ENCODE measurements around the gene STAM. TPM values are rescaled to one million over a fixed set of nuclear protein-coding genes. Genes with fewer than 3 reads are reported as not detected.
A peak's percentile ranks its signal among the peaks of the same experiment; 100 is the strongest.

The STAM gene
- 16.0 TPM for total RNA-seq

DNA sequence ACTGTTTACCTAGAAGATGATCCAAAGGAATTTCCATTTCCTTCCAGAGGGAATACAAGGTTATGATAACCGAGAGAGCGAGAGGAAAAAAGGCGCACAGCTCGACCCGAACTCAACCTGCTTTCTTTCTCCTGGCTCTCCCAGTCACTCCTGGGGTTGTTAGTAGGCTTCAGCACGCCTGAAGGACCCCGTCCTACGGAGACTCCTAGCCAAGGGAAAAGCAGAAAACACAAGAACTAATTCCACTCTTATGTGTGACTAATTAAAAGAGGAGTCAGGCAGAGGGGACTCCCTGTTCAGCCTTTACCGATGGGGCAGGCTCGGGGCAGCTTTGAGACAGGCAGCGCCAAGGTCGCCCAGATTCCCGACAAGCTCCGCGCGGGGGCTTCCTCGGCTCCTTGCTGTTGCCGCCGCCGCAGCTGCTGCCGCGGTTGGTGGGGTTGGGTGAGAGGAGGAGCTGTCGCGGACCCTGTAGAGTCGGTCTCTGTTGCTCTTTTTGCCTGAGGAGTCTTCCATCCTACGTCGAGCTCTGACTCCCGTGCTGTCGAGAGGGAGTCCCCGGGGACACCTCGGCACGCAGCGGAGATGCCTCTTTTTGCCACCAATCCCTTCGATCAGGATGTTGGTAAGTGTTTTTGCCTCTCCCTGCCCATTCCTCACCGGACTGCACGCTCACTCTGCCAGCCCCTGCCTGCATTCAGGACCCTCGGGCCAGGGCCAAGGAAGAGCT is at the start of gene STAM:
Gene STAM, plus strand, starts transcription at position 397 of the 730 bp plus-strand sequence. Its CDS starts 189 bp downstream, at position 586.
- Histone ChIP-seq H3K27me3 (no peaks in the 10 kb centered on the region), H3K4me3 (peak within 1 kb of the TSS; percentile 78 to 95), H3K4me1 (peaks cover 55% of the 10 kb centered on the region), H3K27ac (peak within 1 kb of the TSS; percentile 95), H3K9me3 (no peaks in the 10 kb centered on the region), H3K36me3 (no peaks in the 10 kb centered on the region)
- DNase-seq (ENCODE audit: extremely low spot score in 2 of 2), result peak in 1 of 2 donors; percentile 90
- peak; percentile 92 to 94 for TF ChIP-seq POLR2AphosphoS5 (IDR thresholded peaks at IDR 0.05; ENCODE audit: insufficient read depth in 1 of 2, low read depth in 1 of 2)
- TF ChIP-seq, protein P1, sequence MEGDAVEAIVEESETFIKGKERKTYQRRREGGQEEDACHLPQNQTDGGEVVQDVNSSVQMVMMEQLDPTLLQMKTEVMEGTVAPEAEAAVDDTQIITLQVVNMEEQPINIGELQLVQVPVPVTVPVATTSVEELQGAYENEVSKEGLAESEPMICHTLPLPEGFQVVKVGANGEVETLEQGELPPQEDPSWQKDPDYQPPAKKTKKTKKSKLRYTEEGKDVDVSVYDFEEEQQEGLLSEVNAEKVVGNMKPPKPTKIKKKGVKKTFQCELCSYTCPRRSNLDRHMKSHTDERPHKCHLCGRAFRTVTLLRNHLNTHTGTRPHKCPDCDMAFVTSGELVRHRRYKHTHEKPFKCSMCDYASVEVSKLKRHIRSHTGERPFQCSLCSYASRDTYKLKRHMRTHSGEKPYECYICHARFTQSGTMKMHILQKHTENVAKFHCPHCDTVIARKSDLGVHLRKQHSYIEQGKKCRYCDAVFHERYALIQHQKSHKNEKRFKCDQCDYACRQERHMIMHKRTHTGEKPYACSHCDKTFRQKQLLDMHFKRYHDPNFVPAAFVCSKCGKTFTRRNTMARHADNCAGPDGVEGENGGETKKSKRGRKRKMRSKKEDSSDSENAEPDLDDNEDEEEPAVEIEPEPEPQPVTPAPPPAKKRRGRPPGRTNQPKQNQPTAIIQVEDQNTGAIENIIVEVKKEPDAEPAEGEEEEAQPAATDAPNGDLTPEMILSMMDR (IDR thresholded peaks at IDR 0.05), result no peak
- peak in 1 of 2 donors; percentile 6 for TF ChIP-seq POLR2A (IDR thresholded peaks at IDR 0.05)
- intact Hi-C loops (cut with DNase I), result no loop called here

DNA sequence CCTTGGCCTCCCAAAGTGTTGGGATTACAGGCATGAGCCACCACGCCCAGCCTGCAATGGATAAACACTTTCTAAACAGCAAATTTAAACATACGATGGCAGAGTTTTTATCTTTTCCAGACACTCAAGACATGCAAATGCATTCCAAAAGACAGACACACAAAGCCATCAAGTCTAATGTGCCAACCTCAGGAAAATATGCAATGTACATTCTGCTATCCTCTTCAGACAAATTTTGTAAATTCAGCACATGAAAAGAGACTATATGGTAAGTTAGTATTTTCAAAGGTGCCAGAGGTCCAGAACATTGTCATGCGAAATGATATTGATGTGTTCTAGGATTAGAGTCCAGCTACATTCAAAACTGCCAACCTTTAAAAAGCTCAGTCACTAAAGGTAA is 46.6 kb upstream of the STAM start:
- no peak overlapping the region for H3K27ac ChIP-seq
- no peaks in the 10 kb centered on the region for H3K27me3 ChIP-seq
- no peaks in the 10 kb centered on the region for H3K9me3 ChIP-seq
- no peak overlapping the region for H3K4me3 ChIP-seq
- intact Hi-C loops (cut with DNase I), result no loop called here
- no peak for DNase-seq (ENCODE audit: extremely low spot score in 2 of 2)
- TF ChIP-seq POLR2AphosphoS5 (IDR thresholded peaks at IDR 0.05; ENCODE audit: insufficient read depth in 1 of 2, low read depth in 1 of 2), result no peak
- no peaks in the 10 kb centered on the region for H3K4me1 ChIP-seq
- H3K36me3 ChIP-seq, result no peaks in the 10 kb centered on the region

DNA sequence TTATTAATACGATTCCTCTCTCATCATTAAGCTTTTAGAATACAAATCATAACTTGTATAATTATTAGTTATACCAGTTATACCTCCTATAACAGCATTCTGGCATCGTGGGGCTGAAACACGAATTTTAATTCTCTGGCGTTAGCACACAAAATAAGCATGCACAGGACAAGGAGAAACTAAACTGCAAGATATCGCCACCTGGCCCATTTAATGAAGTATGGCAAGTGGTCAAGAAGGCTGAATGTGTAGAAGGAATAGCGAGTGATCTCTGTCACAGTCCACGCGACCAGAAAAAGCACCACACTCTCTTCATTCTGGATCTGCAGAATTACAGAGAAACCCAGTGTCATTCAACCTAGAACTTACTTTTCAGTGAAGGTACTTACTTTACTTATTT is 44.9 kb upstream of the STAM start:
- TF ChIP-seq POLR2AphosphoS5 (IDR thresholded peaks at IDR 0.05; ENCODE audit: insufficient read depth in 1 of 2, low read depth in 1 of 2) (no peak), POLR2A (IDR thresholded peaks at IDR 0.05) (no peak)
- TF ChIP-seq, protein P1 (IDR thresholded peaks at IDR 0.05), result no peak
- intact Hi-C loops (cut with DNase I), result no loop called here
- H3K27me3 ChIP-seq, result no peaks in the 10 kb centered on the region
- no peaks in the 10 kb centered on the region for H3K9me3 ChIP-seq
- no peak for DNase-seq (ENCODE audit: extremely low spot score in 2 of 2)
- H3K4me3 ChIP-seq, result no peak overlapping the region
- H3K4me1 ChIP-seq, result no peaks in the 10 kb centered on the region
- no peak overlapping the region for H3K27ac ChIP-seq
- H3K36me3 ChIP-seq, result no peaks in the 10 kb centered on the region

DNA sequence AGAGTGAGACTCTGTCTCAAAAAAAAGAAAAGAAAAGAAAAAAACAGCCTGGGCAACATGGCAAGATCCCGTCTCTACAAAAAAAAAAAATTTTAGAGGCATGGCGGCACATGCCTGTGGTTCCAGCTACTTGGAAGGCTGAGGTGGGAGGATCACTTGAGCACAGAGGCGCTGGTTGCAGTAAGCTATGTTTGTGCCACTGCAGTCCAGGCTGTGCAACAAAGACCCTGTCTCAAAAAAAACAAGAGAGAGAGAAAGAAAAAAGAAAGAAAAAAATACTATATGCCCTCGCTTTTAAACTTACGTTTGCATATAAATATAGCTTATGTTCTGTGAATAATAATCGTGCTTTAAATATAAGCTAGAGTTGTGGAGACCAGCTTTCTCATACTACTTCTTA is 38.0 kb upstream of the STAM start:
- no peaks in the 10 kb centered on the region for H3K4me1 ChIP-seq
- H3K9me3 ChIP-seq, result no peaks in the 10 kb centered on the region
- intact Hi-C loops (cut with DNase I), result loop anchor here (5.0 kb wide), 1 partner anchor 136 kb away; no protein-coding TSS in a partner anchor
- H3K4me3 ChIP-seq, result no peak overlapping the region
- no peak overlapping the region for H3K27ac ChIP-seq
- TF ChIP-seq POLR2AphosphoS5 (IDR thresholded peaks at IDR 0.05; ENCODE audit: insufficient read depth in 1 of 2, low read depth in 1 of 2), result no peak
- TF ChIP-seq POLR2A (IDR thresholded peaks at IDR 0.05), result no peak
- TF ChIP-seq, protein P1 (IDR thresholded peaks at IDR 0.05), result no peak
- no peak for DNase-seq (ENCODE audit: extremely low spot score in 2 of 2)
- no peaks in the 10 kb centered on the region for H3K27me3 ChIP-seq
- H3K36me3 ChIP-seq, result no peaks in the 10 kb centered on the region

DNA sequence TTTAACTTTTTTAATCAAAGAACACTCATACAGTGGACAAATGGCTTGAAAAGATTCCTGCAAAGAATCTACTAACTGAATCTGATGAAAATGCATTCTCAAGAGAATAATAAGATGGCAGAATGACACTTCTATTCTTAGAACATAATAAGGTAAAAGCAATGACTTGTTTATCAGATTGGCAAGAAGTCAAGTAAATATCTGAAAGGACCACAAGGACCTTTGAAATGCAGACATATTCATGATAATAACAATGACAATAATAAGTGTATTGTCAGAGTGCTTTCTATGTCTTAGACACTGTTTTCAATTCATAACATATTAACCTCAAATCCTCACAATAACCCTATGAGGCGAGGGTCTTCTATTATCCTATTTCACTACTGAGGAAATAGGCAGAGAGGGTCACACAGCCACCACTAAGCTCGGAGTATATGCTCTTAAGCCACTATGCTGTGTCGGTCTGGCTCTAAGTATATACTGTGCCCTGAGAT is 37.4 kb upstream of the STAM start:
- no peaks in the 10 kb centered on the region for H3K36me3 ChIP-seq
- no peaks in the 10 kb centered on the region for H3K9me3 ChIP-seq
- TF ChIP-seq, protein P1 (IDR thresholded peaks at IDR 0.05), result no peak
- TF ChIP-seq POLR2A (IDR thresholded peaks at IDR 0.05) (no peak), POLR2AphosphoS5 (IDR thresholded peaks at IDR 0.05; ENCODE audit: insufficient read depth in 1 of 2, low read depth in 1 of 2) (no peak)
- H3K4me1 ChIP-seq, result no peaks in the 10 kb centered on the region
- no peak for DNase-seq (ENCODE audit: extremely low spot score in 2 of 2)
- intact Hi-C loops (cut with DNase I), result loop anchor here (5.0 kb wide), 1 partner anchor 136 kb away; no protein-coding TSS in a partner anchor
- H3K4me3 ChIP-seq, result no peak overlapping the region
- no peaks in the 10 kb centered on the region for H3K27me3 ChIP-seq
- no peak overlapping the region for H3K27ac ChIP-seq

Measured in vagina (tissue), 2 donors.